MV-4-11 (cell line): ENCODE data around the gene PRKAR1B.
"Not testable (repeated sequence)": the region's sequence is repeated elsewhere in the genome, so short reads cannot be mapped to it uniquely, and the experiment has no call there.

Experiments used
- DNase-seq: peaks from one replicate; lab custom pipeline; 2025; lab: John Stamatoyannopoulos, UW

Gene PRKAR1B

GRCh38 chr7:621572-622285 lies 105.4 kb downstream of the PRKAR1B start:
- no peak for DNase-seq

GRCh38 chr7:620885-621284 lies 106.2 kb downstream of the PRKAR1B start:
- DNase-seq: peak; percentile 11

- peak; percentile 75 for DNase-seq
Observed at GRCh38 chr7:620056-620455, 107.0 kb downstream of the PRKAR1B start.

GRCh38 chr7:619368-619840 lies 107.7 kb downstream of the PRKAR1B start:
- DNase-seq: no peak

- DNase-seq: peak; percentile 98
Observed at GRCh38 chr7:618539-619367, 108.3 kb downstream of the PRKAR1B start.

- no peak for DNase-seq
Observed at GRCh38 chr7:617614-618538, 109.2 kb downstream of the PRKAR1B start.

- DNase-seq: no peak
Observed at GRCh38 chr7:613442-614140, 113.5 kb downstream of the PRKAR1B start.

GRCh38 chr7:611837-612236 lies 115.2 kb downstream of the PRKAR1B start:
- DNase-seq: not testable (repeated sequence)

GRCh38 chr7:611281-611810 lies 115.7 kb downstream of the PRKAR1B start:
- no peak for DNase-seq

- peak; percentile 61 for DNase-seq
Observed at GRCh38 chr7:610531-611280, 116.4 kb downstream of the PRKAR1B start.

GRCh38 chr7:610141-610530 lies 116.9 kb downstream of the PRKAR1B start:
- DNase-seq: no peak

- no peak for DNase-seq
Observed at GRCh38 chr7:609365-609764, 117.7 kb downstream of the PRKAR1B start.

GRCh38 chr7:608954-609353 lies 118.1 kb downstream of the PRKAR1B start:
- no peak for DNase-seq

- no peak for DNase-seq
Observed at GRCh38 chr7:608361-608760, 118.7 kb downstream of the PRKAR1B start.

GRCh38 chr7:607938-608337 lies 119.1 kb downstream of the PRKAR1B start:
- DNase-seq: no peak

- peak; percentile 12 for DNase-seq
Observed at GRCh38 chr7:605661-606450, 121.2 kb downstream of the PRKAR1B start.

- DNase-seq: no peak
Observed at GRCh38 chr7:604884-605531, 122.1 kb downstream of the PRKAR1B start.

GRCh38 chr7:604001-604883 lies 122.8 kb downstream of the PRKAR1B start:
- DNase-seq: peak; percentile 95
